CD4-positive, alpha-beta T cell treated with Interleukin-6 at 100 ng/mL for 8 hours (primary cell): ENCODE measurements around the gene ROBO2.

Experiments used
- DNase-seq: peaks from one replicate; pipeline ENCODE4 v3.0.0-alpha.2; 2020; ENCODE audit warnings: mixed read lengths, low spot score

Gene ROBO2

GRCh38 chr3:77479021-77479420 lies 439.1 kb downstream of the ROBO2 start:
- DNase-seq = no peak

GRCh38 chr3:77489216-77489615 lies 449.3 kb downstream of the ROBO2 start:
- no peak for DNase-seq

- DNase-seq = no peak
Observed at GRCh38 chr3:77491961-77492360, 452.1 kb downstream of the ROBO2 start.

GRCh38 chr3:77500721-77501120 lies 460.8 kb downstream of the ROBO2 start:
- no peak for DNase-seq

GRCh38 chr3:77506384-77506783 lies 466.5 kb downstream of the ROBO2 start:
- no peak for DNase-seq

GRCh38 chr3:77513542-77513941 lies 473.6 kb downstream of the ROBO2 start:
- DNase-seq = no peak

- no peak for DNase-seq
Observed at GRCh38 chr3:77514766-77515165, 474.9 kb downstream of the ROBO2 start.

- DNase-seq = no peak
Observed at GRCh38 chr3:77524463-77524862, 484.6 kb downstream of the ROBO2 start.

GRCh38 chr3:77524946-77525682 lies 485.2 kb downstream of the ROBO2 start:
- DNase-seq = no peak

GRCh38 chr3:77526573-77527113 lies 486.7 kb downstream of the ROBO2 start:
- DNase-seq = no peak

GRCh38 chr3:77529522-77529921 lies 489.6 kb downstream of the ROBO2 start:
- no peak for DNase-seq

- DNase-seq = no peak
Observed at GRCh38 chr3:77530870-77531269, 491.0 kb downstream of the ROBO2 start.

- DNase-seq = no peak
Observed at GRCh38 chr3:77535116-77535515, 495.2 kb downstream of the ROBO2 start.

GRCh38 chr3:77536038-77536775 lies 496.3 kb downstream of the ROBO2 start:
- DNase-seq = no peak

- DNase-seq = no peak
Observed at GRCh38 chr3:77539014-77539413, 499.1 kb downstream of the ROBO2 start.

- DNase-seq = no peak
Observed at GRCh38 chr3:77539677-77540076, 499.8 kb downstream of the ROBO2 start.

- no peak for DNase-seq
Observed at GRCh38 chr3:77541203-77541922, 501.5 kb downstream of the ROBO2 start.

GRCh38 chr3:77546246-77546645 lies 506.3 kb downstream of the ROBO2 start:
- DNase-seq = no peak

- DNase-seq = no peak
Observed at GRCh38 chr3:77549034-77549433, 509.1 kb downstream of the ROBO2 start.

GRCh38 chr3:77553240-77553639 lies 513.3 kb downstream of the ROBO2 start:
- DNase-seq = no peak

- DNase-seq = no peak
Observed at GRCh38 chr3:77562089-77562488, 522.2 kb downstream of the ROBO2 start.

GRCh38 chr3:77563012-77563411 lies 523.1 kb downstream of the ROBO2 start:
- DNase-seq = no peak

- no peak for DNase-seq
Observed at GRCh38 chr3:77566055-77566454, 526.2 kb downstream of the ROBO2 start.
